Tibial nerve (tissue), 4 donors: ENCODE data around the gene MEOX2. TPM values are rescaled to one million over a fixed set of nuclear protein-coding genes. Genes with fewer than 3 reads are reported as not detected.
A peak's percentile ranks its signal among the peaks of the same experiment; 100 is the strongest.

Source experiments
- DNase-seq, 2 donors: peaks; one replicate each; pipeline ENCODE4 v3.0.0-alpha.2; 2019; ENCODE audit warnings: low spot score in 2 of 2
- H3K27ac ChIP-seq, 4 donors: fragments of 200-600 bp; sonication (generic) in 3 of 4; one replicate each; pipeline ENCODE4 v1.5.1; 2017 to 2019; ENCODE audit warnings: mild to moderate bottlenecking in 1 of 4
- H3K27me3 ChIP-seq, 2 donors: fragments of 200-600 bp; sonication (generic) in 1 of 2; one replicate each; pipeline versions ENCODE4 v1.5.1 to v1.6.0; 2017 to 2019
- H3K36me3 ChIP-seq, 3 donors: fragments of 200-600 bp; sonication (generic); one replicate each; pipeline ENCODE4 v1.5.1; 2018 to 2019
- H3K4me1 ChIP-seq, 4 donors: fragments of 200-600 bp; sonication (generic) in 3 of 4; one replicate each; pipeline ENCODE4 v1.5.1; 2017 to 2019
- H3K4me3 ChIP-seq, 4 donors: fragments of 200-600 bp; sonication (generic) in 3 of 4; one replicate each; pipeline ENCODE4 v1.5.1; 2017 to 2019; ENCODE audit warnings: mild to moderate bottlenecking in 1 of 4, moderate library complexity in 1 of 4
- H3K9me3 ChIP-seq, 4 donors: fragments of 200-600 bp; sonication (generic) in 3 of 4; one replicate each; pipeline ENCODE4 v1.5.1; 2017 to 2019
- CTCF ChIP-seq, 5 experiments: fragments of 200-600 bp in 3 of 5; fragments of 450-650 bp in 2 of 5; sonication (generic) in 3 of 5; IDR thresholded peaks; one replicate each; pipeline ENCODE4 v1.5.1; 2016 to 2019; ENCODE audit warnings: antibody characterized with exemption in 5 of 5, mild to moderate bottlenecking in 3 of 5, moderate library complexity in 2 of 5
- EP300 ChIP-seq, 2 donors: sonication (generic); formaldehyde crosslinking; IDR thresholded peaks; one replicate each; pipeline ENCODE4 v1.6.1; 2017; ENCODE audit warnings: antibody characterized with exemption in 2 of 2, mild to moderate bottlenecking in 1 of 2
- POLR2A ChIP-seq, 2 donors: fragments of 450-650 bp; IDR thresholded peaks; one replicate each; pipeline ENCODE4 v1.6.1; 2017; ENCODE audit warnings: antibody characterized with exemption in 2 of 2, mild to moderate bottlenecking in 2 of 2, moderate library complexity in 2 of 2
- WGBS, 2 donors: methylation state at CpG; one replicate each; pipeline ENCODE4 v1.1.5; 2018; 5-methylcytosine and 5-hydroxymethylcytosine counted together
- total RNA-seq, 4 donors: library from RNA; depleted of rRNA; stranded (reverse); fragments of >200 nt; gene quantifications; one replicate each; pipeline ENCODE4 v1.1.0, GENCODE V29; 2016

MEOX2 gene
- total RNA-seq, 4 donors from 2014 or later: 43.2 to 115 (median 104) TPM

GRCh38 chr7:15685358-15686294 is 857 bp downstream of the MEOX2 start:
- peak; percentile 41 to 58 for DNase-seq

DNA sequence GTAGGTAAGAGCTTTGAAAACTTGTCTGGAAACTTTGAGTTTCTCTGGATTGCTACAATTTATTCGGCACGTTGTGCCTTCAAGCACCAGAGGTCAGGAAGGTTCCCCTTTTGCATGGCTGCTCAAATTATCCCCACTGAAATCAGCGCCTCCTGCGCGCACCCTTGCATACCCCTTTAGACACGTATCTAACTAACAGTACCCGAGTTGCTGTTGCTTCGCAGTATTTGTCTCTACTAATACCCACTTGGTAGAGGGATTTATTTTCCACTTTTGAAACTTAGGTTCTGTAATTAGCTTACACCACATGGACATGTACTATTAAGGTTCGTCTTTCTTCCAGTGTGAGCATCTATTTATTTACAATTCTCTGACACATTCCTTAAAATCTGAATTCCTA is 1.6 kb downstream of the MEOX2 start:
- Histone ChIP-seq H3K4me1 (peaks cover 0 to 5% (median 0%) of the 10 kb centered on the region in 4 donors), H3K4me3 (peak overlapping the region; percentile 44 to 82 (median 54)), H3K27me3 (peaks cover 0 to 7% of the 10 kb centered on the region in 2 donors), H3K27ac (peak overlapping the region; percentile 23 to 94 (median 80)), H3K36me3 (no peaks in the 10 kb centered on the region), H3K9me3 (no peaks in the 10 kb centered on the region)
- WGBS, 2 donors: 16 to 19% methylated on average over 9 of the region's 9 CpGs
- TF ChIP-seq EP300 (IDR thresholded peaks at IDR 0.05): peak in 1 of 2 donors; percentile 64
- no peak for TF ChIP-seq POLR2A (IDR thresholded peaks at IDR 0.05)
- peak in 1 of 2 donors; percentile 52 for DNase-seq

More at GRCh38 chr7:15685358-15686294, 857 bp downstream of the MEOX2 start:
- no peaks in the 10 kb centered on the region for H3K9me3 ChIP-seq
- 1 to 2% methylated on average over 46 to 51 of the region's 54 CpGs for WGBS, 2 donors
- peaks cover 0 to 7% of the 10 kb centered on the region in 2 donors for H3K27me3 ChIP-seq
- no peaks in the 10 kb centered on the region for H3K36me3 ChIP-seq
- H3K4me1 ChIP-seq: peaks cover 0 to 5% (median 0%) of the 10 kb centered on the region in 4 donors
- peak overlapping the region; percentile 70 to 94 (median 86) for H3K27ac ChIP-seq
- TF ChIP-seq EP300 (IDR thresholded peaks at IDR 0.05) (peak in 1 of 2 donors; percentile 83), POLR2A (IDR thresholded peaks at IDR 0.05) (no peak), CTCF (IDR thresholded peaks at IDR 0.05) (peak in 1 of 5 experiments; percentile 12)
- H3K4me3 ChIP-seq: peak overlapping the region; percentile 44 to 82 (median 54)

- H3K4me3 ChIP-seq: peak overlapping the region; percentile 44 to 82 (median 54)
- no peak for DNase-seq
- 47 to 48% methylated on average over 8 of the region's 8 CpGs for WGBS, 2 donors
- H3K27ac ChIP-seq: peak overlapping the region; percentile 23 to 94 (median 80)
- no peaks in the 10 kb centered on the region for H3K9me3 ChIP-seq
- TF ChIP-seq CTCF (IDR thresholded peaks at IDR 0.05) (no peak), POLR2A (IDR thresholded peaks at IDR 0.05) (no peak), EP300 (IDR thresholded peaks at IDR 0.05) (peak in 1 of 2 donors; percentile 37)
- H3K27me3 ChIP-seq: peaks cover 0 to 7% of the 10 kb centered on the region in 2 donors
- H3K36me3 ChIP-seq: no peaks in the 10 kb centered on the region
- peaks cover 0 to 5% (median 0%) of the 10 kb centered on the region in 4 donors for H3K4me1 ChIP-seq
These were observed 2.2 kb downstream of the MEOX2 start for GRCh38 chr7:15684111-15684800.

DNA sequence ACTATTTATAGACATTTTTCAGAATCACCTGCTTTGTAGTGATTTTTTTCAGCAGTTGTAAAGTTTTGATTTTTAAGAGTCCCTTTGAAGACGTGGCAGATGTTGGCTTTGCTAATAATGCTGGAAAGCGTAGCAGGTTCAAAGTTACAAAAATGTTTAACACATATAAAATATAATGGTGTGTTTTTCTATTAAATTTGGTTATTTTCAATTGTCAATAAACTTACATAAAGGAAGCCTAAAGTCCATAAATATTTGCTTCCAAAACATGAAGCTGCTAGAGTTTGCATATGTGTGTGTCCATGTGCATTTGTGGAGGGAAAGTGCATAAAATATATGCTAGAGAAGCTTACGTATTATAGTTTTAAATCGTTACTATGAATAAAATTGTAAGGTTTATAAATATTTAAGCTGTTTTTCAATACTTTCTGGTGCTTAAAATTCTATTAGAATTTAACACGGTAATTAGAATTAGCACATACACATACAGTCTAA is 3.7 kb downstream of the MEOX2 start:
- H3K36me3 ChIP-seq: no peaks in the 10 kb centered on the region
- peaks cover 0 to 7% of the 10 kb centered on the region in 2 donors for H3K27me3 ChIP-seq
- DNase-seq: no peak
- H3K27ac ChIP-seq: peak overlapping the region in 3 of 4 donors; percentile 1 to 94 (median 90)
- H3K4me3 ChIP-seq: peak overlapping the region; percentile 13 to 82 (median 36)
- TF ChIP-seq POLR2A (IDR thresholded peaks at IDR 0.05): no peak
- no peak for TF ChIP-seq CTCF (IDR thresholded peaks at IDR 0.05)
- TF ChIP-seq EP300 (IDR thresholded peaks at IDR 0.05): no peak
- peaks cover 0 to 5% (median 0%) of the 10 kb centered on the region in 4 donors for H3K4me1 ChIP-seq
- H3K9me3 ChIP-seq: no peaks in the 10 kb centered on the region
- 57% methylated on average over 5 of the region's 5 CpGs for WGBS, 2 donors

GRCh38 chr7:15682111-15682510 is 4.4 kb downstream of the MEOX2 start:
- DNase-seq: no peak
- peaks cover 0 to 5% of the 10 kb centered on the region in 2 donors for H3K27me3 ChIP-seq
- TF ChIP-seq EP300 (IDR thresholded peaks at IDR 0.05): no peak
- no peak for TF ChIP-seq POLR2A (IDR thresholded peaks at IDR 0.05)
- TF ChIP-seq CTCF (IDR thresholded peaks at IDR 0.05): no peak
- H3K36me3 ChIP-seq: no peaks in the 10 kb centered on the region
- H3K9me3 ChIP-seq: no peaks in the 10 kb centered on the region
- peak overlapping the region in 3 of 4 donors; percentile 6 to 94 (median 90) for H3K27ac ChIP-seq
- peaks cover 0 to 5% (median 0%) of the 10 kb centered on the region in 4 donors for H3K4me1 ChIP-seq
- peak overlapping the region; percentile 10 to 82 (median 28) for H3K4me3 ChIP-seq
